Measurements from ENCODE around the gene ZNF581.

The ZNF581 gene

GRCh38 chr19:55684946-55685681, 41.7 kb downstream of the ZNF581 start:
- DNase-seq: no peak

- no peak for DNase-seq
These were observed 42.3 kb downstream of the ZNF581 start for GRCh38 chr19:55685776-55686175.

GRCh38 chr19:55686311-55687050, 43.0 kb downstream of the ZNF581 start:
- DNase-seq: no peak

GRCh38 chr19:55687281-55688201, 44.1 kb downstream of the ZNF581 start:
- DNase-seq: no peak

GRCh38 chr19:55688422-55689218, 45.2 kb downstream of the ZNF581 start:
- DNase-seq: no peak

GRCh38 chr19:55689411-55690108, 46.1 kb downstream of the ZNF581 start:
- no peak for DNase-seq

- no peak for DNase-seq
These were observed 46.8 kb downstream of the ZNF581 start for GRCh38 chr19:55690109-55690768.

- no peak for DNase-seq
These were observed 47.5 kb downstream of the ZNF581 start for GRCh38 chr19:55690769-55691545.

- DNase-seq: no peak
These were observed 48.4 kb downstream of the ZNF581 start for GRCh38 chr19:55691561-55692481.

GRCh38 chr19:55692681-55693081, 49.2 kb downstream of the ZNF581 start:
- no peak for DNase-seq

- DNase-seq: no peak
These were observed 50.0 kb downstream of the ZNF581 start for GRCh38 chr19:55693336-55693974.

- DNase-seq: no peak
These were observed 50.8 kb downstream of the ZNF581 start for GRCh38 chr19:55694241-55694655.

GRCh38 chr19:55694656-55695491, 51.4 kb downstream of the ZNF581 start:
- no peak for DNase-seq
